NT2/D1 (cell line): ENCODE data around the gene TBX4.

ENCODE experiments used
- SUZ12 ChIP-seq: IDR thresholded peaks from 2 replicates; pipeline ENCODE4 v1.6.1; 2011; ENCODE audit not compliant: insufficient read length, insufficient read depth; ENCODE audit errors: extremely low read depth
- YY1 ChIP-seq: IDR thresholded peaks from 2 replicates; pipeline ENCODE4 v1.6.1; 2011; ENCODE audit not compliant: insufficient read length, insufficient read depth
- ZNF274 ChIP-seq: IDR thresholded peaks from 2 replicates; pipeline ENCODE4 v1.6.1; 2011; ENCODE audit warnings: mild to moderate bottlenecking, low read depth, low read length

DNA sequence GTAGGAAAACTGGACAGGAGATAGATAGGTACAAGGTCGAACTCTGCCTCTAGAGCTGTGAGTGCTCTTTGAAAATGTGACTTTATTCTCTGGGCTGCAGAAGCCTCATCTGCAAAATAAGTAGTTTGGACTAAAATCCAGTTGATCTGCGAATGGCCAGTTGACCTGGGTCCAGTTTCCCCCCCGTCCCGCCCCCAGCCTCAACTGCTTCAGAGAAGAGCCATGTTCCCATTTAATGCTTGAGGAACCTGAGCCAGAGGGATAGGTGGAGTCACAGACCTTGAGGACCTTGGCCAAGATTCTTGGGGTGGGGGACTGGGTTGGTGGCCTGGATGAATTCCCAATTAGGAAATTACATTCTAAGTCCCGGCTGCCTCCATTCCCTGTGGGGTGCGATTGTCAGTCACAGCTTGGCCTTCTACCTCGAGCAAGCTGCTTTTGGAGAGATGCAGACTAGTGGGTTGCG, 38.5 kb upstream of the TBX4 start:
- TF ChIP-seq ZNF274 (no peak), SUZ12 (no peak), YY1 (no peak)
